PC-3 (cell line): ENCODE measurements around the gene SOX6.

Experiments
- EZH2 ChIP-seq: fragments of 300-600 bp; sonication (generic); IDR thresholded peaks from one replicate; pipeline ENCODE4 v1.6.1; 2017; ENCODE audit warnings: antibody characterized with exemption, mild to moderate bottlenecking, low read length; ENCODE audit not compliant: unreplicated experiment
- TF ChIP-seq, protein P1 (sequence below): fragments of 300-600 bp; sonication (generic); conservative IDR thresholded peaks from 2 replicates; pipeline ENCODE4 v1.5.1; 2017; ENCODE audit warnings: antibody characterized with exemption, low read depth, mild to moderate bottlenecking, low read length

- TF ChIP-seq, protein P1, sequence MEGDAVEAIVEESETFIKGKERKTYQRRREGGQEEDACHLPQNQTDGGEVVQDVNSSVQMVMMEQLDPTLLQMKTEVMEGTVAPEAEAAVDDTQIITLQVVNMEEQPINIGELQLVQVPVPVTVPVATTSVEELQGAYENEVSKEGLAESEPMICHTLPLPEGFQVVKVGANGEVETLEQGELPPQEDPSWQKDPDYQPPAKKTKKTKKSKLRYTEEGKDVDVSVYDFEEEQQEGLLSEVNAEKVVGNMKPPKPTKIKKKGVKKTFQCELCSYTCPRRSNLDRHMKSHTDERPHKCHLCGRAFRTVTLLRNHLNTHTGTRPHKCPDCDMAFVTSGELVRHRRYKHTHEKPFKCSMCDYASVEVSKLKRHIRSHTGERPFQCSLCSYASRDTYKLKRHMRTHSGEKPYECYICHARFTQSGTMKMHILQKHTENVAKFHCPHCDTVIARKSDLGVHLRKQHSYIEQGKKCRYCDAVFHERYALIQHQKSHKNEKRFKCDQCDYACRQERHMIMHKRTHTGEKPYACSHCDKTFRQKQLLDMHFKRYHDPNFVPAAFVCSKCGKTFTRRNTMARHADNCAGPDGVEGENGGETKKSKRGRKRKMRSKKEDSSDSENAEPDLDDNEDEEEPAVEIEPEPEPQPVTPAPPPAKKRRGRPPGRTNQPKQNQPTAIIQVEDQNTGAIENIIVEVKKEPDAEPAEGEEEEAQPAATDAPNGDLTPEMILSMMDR: no peak
- TF ChIP-seq EZH2: no peak
Observed at GRCh38 chr11:16185042-16185441, 171.3 kb downstream of the SOX6 start.
